Gastrocnemius medialis (tissue), 4 donors: ENCODE measurements around the gene DCTD.

Experiments used
- POLR2A ChIP-seq, 2 donors: fragments of 450-650 bp; IDR thresholded peaks; one replicate each; pipeline ENCODE4 v1.6.1; 2017; ENCODE audit warnings: antibody characterized with exemption in 2 of 2, mild to moderate bottlenecking in 2 of 2, moderate library complexity in 2 of 2
- TF ChIP-seq, protein P1 (sequence below), 5 experiments: fragments of 450-650 bp in 3 of 5; fragments of 200-600 bp in 2 of 5; sonication (generic) in 2 of 5; IDR thresholded peaks in 4 of 5; conservative IDR thresholded peaks in 1 of 5; 1 replicate in 4 of 5; 2 replicates in 1 of 5; pipeline ENCODE4 v1.5.1; 2016 to 2019; ENCODE audit warnings: antibody characterized with exemption in 5 of 5, mild to moderate bottlenecking in 3 of 5, moderate library complexity in 3 of 5

GRCh38 chr4:182885738-182886077 is 31.5 kb downstream of the DCTD start:
- no peak for TF ChIP-seq POLR2A (IDR thresholded peaks at IDR 0.05)
- TF ChIP-seq, protein P1, sequence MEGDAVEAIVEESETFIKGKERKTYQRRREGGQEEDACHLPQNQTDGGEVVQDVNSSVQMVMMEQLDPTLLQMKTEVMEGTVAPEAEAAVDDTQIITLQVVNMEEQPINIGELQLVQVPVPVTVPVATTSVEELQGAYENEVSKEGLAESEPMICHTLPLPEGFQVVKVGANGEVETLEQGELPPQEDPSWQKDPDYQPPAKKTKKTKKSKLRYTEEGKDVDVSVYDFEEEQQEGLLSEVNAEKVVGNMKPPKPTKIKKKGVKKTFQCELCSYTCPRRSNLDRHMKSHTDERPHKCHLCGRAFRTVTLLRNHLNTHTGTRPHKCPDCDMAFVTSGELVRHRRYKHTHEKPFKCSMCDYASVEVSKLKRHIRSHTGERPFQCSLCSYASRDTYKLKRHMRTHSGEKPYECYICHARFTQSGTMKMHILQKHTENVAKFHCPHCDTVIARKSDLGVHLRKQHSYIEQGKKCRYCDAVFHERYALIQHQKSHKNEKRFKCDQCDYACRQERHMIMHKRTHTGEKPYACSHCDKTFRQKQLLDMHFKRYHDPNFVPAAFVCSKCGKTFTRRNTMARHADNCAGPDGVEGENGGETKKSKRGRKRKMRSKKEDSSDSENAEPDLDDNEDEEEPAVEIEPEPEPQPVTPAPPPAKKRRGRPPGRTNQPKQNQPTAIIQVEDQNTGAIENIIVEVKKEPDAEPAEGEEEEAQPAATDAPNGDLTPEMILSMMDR (IDR thresholded peaks at IDR 0.05 in 4 of 5, conservative IDR thresholded peaks at IDR 0.05 in 1 of 5), result no peak
